Activated gamma-delta T cell treated with Interleukin-2 at 50 U/mL for 16 hours (primary cell): ENCODE data around the gene DAB2IP.
A peak's percentile ranks its signal among the peaks of the same experiment; 100 is the strongest.
"Not testable (repeated sequence)": the region's sequence is repeated elsewhere in the genome, so short reads cannot be mapped to it uniquely, and the experiment has no call there.

Experiments
- DNase-seq: peaks from one replicate; pipeline ENCODE4 v3.0.0-alpha.2; 2020

The DAB2IP gene

DNA sequence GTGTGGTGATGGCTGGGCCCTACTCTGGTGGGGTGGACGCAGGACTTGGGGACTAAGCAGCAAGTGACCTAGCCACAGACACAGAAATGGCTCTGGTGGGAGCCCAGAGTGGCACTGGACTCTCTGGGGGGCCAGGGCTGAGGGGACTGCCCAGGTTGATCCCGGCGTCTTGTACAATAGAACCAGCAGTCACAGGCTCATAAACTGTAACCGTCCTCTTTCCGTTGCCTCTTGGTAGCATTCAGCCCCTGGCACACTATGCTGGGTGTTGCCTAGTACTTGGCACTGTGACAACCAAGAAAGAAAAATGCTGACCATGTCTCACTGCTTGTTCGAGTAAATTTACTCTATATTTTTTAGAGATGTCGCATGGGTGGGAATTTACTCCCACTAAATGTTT, 80.5 kb downstream of the DAB2IP start:
- DNase-seq = no peak

DNA sequence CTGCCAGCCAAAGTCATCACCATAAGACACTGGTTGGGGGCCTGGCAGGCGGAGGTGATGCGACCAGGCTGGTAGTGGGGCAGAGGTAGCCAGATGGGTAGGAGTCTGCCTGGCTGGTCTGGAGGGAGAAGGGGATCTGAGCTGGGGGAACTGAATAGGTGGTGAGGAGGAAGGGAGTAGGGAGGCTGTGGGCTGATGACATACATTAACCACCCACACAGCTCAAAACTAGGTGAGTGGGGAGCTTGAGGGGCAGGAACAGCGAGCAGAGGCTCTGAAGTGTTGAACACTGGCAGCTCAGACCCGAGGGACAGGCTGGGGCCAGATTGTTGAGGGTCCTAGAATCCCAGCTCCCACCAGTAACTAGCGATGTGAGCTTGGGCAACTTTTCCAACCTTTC, 81.0 kb downstream of the DAB2IP start:
- DNase-seq = no peak

DNA sequence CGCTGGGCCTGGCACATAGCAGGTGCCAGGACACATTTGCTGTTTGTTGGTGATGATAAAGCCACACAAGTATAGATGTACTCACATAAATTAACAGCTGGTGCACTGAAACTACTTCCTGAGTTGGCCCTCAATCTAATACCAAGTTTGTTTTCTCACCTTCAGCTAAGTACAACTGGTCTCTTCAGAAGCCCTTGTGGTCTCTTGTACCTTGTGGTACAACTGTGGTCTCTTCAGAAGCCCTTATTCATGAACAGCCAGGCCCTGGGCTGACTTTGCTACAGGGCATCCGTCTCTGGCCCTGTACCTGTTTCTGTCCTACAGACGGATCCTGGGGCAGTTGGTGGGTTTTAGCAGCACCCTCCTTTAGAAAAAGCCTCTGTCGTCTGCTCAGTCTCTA, 81.5 kb downstream of the DAB2IP start:
- DNase-seq = no peak

DNA sequence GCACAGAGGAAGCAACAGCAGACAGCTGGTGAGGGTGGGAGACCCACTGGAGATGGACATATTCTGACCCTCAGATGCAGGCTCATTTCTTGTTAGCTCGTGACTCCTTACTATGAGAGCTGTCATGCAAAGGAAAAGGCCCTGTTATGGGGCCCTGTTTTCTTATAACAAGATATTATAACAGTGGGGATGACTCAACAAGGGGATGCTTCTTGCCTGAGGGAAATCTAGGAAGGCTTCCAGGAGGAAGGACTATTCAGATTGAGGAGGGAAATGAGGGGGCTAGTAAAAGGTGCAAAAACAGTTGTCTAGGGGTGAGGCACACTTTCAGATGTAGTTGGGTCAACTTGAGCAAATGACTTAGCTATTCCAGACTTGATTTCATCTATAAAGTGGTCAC, 83.0 kb downstream of the DAB2IP start:
- no peak for DNase-seq

DNA sequence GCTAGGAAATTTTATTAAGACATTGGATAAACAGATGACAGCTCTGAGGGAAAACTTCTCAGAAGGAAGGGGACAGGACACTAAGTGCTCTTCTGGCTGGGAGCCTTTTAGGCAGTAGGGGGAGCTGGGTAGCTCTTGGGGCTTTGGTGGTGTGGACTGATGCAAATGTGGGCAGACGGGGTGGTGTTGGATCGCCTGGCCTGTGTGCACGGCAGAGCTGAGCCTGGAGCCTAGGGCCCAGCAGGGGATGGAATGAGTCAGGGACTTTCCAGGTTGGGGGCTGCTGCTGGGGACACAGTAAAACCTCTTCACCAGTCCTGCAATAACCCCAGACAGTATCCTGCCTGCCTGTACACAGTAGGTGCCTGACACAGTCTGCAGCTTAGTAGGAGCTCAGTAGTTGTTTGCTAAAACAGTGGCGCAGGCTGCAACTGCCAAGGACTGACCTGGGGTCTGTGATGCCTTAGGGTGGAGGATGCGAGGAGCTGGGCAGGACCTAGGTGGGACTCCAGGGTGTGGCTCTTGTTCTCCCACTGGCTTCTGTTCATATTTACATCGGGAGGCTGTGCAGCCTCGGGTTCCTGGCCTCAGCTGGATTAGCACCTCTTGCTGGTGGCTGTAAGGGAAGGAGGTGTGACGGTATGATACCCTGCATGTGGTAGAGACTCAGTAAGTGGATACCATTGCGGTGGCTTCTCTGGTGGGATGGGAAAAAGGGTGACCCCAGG, 83.8 kb downstream of the DAB2IP start:
- no peak for DNase-seq

DNA sequence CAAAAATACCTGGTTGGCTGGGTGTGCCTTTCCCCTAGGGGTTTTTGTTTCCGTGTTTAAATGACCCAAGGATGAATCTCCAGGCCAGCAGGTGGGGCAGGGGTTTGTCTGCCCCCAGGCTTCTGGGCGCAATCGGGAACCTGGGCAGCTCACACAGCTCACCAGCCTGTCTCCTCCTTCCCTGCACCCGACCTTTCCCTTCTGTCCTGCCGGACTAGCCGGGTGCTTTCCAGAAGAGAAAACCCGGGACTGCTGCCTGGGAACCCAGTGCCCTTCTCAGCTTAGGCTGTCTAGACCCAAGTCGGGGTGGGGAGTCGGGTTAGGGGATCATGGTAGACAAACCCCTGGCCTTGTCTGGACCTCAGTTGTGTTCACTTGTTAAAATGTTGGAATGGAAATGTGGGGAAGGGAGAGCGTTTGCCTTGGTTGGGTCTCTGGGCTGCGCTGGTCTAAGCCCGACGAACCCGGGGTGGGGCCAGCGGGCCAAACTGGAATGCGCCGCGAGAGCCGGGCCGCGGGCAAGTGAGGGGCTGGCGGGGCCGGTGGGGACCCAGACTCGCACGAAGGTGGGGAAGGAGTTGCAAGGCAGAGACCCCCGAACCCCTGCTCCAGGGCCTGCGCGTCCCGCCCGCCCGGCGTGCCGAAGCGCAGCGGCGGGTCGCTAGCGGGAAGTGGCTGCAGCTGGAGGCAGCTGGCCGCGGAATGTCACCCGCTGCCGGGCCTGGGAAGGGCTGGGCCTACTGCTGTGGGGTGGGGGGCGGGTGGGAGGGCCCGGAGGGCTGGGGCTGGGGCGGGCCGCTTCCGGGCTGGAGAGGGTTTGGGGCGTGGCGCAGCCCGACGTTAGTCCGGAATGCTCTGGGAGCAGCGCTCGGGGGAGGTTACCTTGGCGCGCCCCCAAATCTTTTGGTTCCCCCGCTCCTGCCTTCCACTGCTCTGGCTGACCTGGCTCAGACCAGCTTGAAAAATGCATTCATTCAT, 84.6 kb downstream of the DAB2IP start:
- DNase-seq = no peak

DNA sequence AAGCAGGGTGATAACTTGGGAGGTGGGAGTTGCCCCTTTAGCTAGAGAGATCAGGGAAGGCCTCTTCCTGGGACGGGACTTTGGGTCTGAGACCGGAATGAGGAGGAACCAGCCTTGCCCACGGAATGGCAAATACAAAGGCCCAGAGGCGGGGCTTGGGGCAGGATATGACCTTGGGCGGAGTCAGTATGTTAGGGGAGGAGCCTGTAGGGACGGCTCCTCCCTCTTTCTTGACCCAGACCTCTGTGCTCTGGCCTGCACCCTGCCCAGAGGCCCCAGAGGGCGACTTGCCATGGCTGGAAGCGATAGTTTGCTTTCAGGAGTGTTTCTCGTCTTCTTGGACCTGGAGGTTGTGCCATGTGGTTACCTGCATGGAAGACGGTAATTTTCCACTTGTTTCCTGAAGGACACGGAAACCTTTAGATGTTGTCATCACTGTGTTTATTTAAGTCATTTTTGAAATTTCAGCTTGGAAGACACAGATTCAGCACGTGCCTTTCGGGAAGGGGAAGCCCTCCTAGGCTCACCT, 85.6 kb downstream of the DAB2IP start:
- DNase-seq = no peak

DNA sequence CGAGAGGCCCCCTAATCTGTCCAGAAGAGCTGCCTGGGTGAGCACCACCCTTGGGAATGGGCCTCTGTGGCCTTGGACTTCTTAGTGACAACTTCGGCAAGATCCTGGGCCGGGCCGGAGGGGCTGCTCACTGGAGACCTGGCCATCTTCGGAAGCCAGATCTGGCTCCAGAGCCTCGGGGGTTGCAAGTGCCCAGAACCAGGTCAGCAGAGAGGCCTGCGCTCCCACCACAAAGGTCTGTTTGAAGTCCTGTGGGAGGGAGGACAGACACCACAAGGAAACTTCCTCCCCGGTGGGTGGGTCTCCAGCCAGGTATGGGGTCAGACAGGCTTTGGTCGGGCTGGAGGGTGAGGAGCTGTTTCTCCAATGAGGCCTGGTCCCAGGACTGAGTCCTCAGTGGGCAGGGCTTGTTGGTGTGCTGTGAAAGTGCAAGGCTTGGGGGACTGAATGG, 86.1 kb downstream of the DAB2IP start:
- DNase-seq = no peak

DNA sequence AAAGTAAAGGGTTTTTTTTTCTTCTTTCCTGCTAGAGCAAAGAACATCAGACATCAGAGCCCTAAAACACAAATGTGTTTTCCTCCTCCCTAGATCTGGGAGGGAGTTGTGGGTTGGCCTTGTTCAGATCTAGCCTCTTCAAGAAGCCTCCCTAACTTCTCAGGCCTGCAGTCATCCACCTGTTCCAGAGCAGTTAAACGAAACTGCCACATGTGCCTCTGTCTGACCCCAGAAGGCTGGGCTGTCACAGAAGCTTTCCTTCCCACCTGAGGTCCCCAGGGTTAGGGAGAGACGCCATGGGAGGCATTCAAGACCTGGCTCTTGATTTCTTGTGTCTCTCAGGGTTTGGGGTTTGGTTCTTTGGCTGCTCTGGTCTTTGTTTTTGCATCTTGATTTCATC, 87.0 kb downstream of the DAB2IP start:
- DNase-seq = no peak

DNA sequence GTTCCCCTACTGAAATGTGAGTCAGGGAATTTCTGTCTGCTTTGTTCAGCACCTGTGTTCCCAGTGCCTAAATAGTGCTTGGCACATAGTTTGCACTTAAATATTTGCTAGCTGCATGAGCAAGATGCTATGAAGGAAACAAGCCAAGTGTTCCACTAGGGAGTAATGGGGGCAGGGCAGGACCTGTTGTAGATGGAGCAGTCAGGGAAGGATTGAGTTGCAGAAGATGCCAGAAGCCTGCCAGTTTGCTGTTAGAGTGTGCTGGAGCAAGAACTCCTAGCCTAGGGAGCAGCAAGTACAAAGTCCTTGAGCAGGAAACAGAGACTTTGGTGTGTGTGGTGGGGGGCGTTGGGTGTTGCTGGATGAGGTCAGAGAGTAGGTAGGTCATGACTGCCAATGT, 87.5 kb downstream of the DAB2IP start:
- DNase-seq = no peak

DNA sequence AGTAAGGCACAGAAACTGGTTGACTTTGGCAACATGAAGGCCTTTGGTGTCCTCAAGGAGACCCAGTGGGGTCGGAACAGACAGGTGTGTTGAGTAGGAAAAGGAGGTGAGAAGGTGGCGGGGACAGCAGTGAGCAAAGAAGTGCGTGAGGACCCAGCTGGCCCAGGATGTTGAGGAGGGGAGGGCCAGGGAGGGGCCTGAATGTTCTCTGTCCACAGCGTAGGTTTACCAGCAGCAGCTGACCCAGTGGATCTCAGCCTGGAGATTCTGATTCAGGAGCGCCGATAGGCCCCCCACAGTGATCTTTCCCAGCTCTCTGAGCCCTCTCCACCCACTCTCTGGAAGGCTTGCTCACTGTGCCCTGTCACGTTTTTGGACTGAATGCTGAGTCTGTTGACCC, 88.5 kb downstream of the DAB2IP start:
- DNase-seq = no peak

DNA sequence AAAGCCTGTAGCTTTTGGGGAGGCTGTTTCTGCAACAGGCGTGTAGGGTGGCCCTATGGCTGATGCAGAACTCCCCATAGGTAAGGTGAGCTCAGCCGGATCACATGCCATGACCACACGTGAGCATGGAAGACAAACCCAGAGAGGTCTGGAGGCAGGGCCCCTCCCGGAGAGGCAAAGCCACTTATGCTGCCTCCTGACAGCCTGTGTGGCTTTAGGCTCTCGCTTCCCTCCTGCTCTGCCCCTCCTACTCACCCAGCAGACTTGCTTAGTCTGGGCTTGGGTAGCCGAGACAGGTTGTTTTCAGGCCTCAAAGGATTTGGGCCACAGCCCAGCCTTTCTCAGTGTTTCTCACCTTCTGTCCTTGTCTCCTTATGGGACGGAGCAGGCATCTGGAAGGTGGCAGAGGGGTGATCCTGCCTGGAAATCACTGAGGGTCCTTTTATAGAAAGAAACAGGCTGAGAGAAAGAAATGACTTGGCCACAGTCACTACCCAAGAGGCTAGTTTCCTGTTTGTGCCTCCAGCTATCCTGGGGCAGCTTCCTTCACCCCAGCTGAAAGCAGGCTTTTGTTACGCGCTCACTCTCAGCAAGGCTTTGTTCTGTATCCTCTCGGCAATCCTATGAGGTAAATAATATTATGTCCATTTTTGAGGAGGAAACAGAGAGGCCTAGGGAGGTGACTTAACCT, 89.9 kb downstream of the DAB2IP start:
- DNase-seq = no peak

DNA sequence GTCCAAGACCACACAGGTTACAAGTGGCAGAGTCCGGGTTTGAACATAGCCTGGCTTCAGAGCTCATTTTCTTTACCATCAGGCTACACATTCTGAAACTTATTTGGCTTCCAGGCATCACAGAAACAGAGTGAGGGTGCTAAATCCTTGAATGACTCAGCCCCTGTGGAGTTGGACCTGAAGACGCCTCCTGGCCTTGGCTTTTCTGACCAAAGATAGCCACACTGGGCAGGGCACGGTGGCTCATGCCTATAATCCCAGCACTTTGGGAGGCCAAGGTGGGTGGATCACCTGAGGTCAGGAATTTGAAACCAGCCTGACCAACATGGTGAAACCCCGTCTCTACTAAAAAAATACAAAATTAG, 90.5 kb downstream of the DAB2IP start:
- DNase-seq = not testable (repeated sequence)

DNA sequence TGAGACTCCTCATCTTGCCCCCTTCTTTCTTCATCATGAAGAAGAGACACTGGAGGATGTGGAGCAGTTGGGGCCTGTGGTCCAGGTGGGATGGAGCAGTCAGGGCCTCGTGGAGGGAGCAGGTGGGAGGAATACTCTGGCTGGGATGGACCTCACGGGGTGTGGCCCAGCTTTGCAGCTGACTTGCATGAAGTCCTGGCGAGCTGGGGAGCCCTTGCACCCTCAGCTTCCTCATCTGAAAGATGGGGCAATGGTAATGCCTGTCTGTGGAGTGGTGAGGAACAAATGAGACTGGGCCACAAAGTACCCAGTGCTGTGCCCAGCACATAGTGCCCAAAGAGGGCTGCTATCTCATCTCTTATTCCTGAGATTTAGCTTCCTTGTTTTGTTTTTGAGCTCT, 91.5 kb downstream of the DAB2IP start:
- no peak for DNase-seq

DNA sequence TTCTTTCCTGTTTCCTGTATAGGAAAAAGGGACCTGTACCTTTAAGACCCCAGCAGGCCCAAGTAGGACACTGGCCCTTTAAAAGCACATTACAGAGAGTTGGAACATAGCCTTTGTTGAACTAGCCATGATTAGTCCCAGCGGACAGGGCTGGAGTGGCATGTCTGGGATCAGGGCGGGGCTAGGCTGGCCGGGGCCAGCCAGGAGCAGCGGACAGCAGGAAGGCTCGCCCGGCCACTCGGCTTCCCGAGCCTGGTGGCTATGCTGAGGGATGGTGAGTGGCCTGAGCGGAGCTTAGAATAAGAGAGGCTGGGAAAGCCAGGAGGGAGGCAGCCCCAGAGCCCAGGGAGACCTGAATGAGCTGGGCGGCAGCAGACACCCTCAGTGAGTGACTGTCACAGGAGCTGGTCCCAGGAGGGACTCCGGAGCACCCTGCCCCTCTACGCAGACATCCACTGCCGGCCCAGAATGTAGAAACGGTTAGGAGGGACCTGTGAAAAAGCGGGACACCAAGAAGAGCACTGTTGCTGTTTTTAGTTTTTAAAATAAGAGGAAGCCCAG, 92.1 kb downstream of the DAB2IP start:
- DNase-seq = no peak

DNA sequence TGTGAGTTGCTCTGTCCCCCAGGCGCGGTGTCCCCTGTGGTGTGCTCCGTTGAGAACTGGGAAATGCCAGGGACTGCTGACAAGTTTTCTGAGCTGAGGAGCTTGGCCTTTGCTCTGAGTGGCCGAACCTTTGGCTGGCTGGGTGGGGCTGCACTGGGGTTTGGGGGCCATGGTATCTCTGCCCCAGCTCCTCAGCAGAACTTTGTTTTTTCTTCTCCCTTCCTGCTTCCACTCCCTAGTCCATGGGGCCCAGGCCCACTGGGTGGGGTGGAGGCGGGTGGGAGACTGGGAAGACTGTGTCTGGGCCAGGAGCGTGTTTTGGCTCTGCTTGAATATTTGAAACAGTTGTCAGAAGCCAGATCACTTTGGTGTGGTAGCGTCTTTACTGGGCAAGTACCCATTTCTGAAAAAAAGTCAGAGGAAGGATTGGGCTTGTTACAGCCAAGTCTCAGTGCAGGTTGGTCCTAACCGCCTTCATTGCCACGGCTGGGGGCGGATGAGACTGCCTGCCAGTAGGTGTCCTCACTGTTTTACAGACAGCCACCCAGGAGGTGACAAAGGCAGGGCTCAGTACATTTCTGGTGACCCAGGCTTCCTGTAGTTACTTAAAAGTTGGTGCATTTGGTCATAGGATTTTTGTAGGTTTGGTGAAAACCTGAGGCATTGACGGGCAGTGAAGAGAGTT, 92.7 kb downstream of the DAB2IP start:
- DNase-seq = peak; percentile 27

DNA sequence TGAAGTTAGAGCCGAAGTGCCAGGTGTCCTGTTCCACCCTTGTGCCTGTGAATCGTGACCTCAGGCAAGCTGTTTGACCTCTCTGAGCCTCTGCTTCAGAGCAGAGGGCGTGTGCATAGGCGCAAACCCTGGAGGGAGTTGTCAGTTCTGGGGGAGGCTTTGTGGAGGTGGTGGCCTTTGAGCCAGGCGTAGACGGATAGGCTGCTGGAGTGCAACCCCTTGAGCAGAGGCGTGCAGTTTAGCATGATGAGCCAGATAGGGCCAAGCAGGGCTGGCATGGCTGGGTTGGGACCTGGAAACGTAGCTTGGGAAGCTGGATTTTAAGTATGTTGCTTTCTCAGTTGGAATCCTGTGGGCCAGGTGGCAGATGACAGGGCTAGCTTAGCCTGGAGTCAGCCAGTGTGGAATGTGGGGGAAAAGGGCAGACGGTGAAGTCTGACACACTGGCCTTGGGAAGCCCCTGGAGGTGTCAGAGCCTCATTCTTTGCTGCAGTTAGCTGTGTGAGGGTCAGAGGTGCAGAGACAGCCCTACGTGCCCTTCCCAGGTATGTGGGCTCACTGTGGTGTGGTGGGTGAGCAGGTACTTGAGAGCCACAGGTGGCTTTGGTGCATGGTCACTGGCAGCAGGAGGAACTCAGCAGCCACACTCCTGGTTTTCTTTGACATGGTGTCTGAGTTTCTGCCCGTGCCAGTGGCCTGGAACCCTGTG, 93.4 kb downstream of the DAB2IP start:
- DNase-seq = no peak

DNA sequence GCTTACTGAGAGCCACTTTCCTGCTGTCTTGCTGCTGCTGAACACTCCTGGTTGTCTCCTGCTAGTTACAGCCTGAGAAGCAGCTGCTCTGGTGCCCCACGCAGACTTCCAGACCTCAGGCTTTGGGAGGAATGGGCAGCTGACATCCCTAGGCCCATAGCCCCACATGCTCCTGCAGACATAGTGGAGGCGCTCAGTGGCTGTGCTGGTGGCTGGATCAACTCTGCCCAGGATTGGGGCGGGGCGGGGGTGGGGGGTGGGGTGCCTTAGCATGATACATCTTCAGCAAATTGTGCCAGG, 93.9 kb downstream of the DAB2IP start:
- no peak for DNase-seq

DNA sequence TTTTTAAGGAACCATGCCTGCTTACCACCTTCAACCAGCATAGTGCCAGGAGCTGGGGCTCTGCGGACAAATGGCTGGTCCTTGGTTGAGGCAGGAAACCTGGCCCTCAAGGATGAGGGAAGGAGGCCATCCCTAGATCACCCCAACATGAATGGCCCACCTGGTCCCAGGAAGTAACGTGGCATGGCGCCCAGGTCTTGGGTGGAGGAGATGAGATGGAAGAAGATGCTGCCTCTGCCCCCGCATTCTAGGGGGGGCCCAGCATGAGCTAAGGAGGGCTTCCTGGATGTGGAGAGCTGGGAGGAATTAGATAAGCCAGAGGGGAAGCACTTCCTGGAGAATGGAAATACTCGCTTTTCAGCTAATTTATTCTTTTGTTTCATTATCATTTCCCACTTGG, 95.0 kb downstream of the DAB2IP start:
- DNase-seq = no peak

DNA sequence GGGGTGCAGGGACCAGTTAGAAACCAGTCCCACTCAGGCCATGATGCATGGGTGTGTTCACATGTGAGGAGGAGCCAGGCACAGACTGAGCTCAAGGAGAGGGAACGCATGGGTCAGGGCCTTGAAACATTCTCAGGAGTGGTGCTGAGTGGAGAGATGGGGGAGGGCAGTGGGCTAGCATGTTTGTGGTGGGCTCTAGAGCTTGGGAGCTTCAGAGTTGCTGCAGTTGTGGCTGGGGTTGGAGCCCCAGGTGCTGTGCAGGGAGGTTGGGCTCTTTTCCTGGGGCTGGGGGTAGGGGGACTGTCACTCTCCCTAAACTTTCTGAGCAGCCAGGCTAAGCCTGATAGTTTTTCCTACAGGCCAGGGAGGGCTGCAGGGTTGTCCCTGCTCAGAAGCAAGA, 95.4 kb downstream of the DAB2IP start:
- DNase-seq = no peak

DNA sequence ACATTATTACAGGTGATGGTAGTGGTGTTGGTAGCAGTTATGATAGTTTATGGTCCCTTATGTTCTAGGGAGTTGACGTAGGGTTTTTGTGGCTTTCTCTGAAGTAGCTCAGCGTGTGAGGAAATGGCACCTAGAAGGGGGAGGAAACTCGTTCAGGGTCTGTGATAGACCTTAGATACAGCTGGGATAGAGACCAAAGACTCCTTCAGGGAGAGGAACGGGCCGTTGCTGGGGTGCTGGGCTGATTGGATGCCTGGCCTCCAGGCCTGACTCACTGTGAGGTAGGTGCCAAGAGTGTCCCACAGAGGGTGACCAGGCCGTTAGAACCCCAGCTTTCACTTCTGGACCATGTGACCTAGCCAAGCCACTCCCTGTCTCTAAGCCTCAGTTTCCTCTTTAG, 96.6 kb downstream of the DAB2IP start:
- DNase-seq = no peak
